ENCODE data around the gene PGAP2.

Gene PGAP2

DNA sequence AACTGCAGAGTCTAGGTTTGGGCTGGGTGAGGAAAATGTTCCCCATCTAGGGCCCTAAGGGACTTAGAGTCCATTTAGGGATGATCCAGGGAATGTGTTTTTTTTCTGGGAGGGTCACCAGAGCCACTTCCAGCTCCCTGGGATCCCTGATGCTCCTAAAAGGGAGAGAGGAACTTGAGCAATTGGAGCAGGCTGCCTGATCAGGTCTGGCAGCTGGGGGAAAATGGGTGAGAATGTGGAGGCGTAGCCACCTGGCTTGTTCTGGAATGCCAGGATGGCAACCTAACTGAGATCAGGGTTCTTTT lies 1.2 kb downstream of the PGAP2 start:
- peaks cover 0 to 6% of the 10 kb centered on the region in 2 experiments; a peak in 1 of 3 replicates for H3K36me3 ChIP-seq (ENCODE audit: control insufficient read depth in 2 of 2, insufficient read depth in 1 of 2, low read length in 2 of 2)
- H3K9me3 ChIP-seq (ENCODE audit: control insufficient read depth, insufficient read depth, low read depth, low read length): no peaks in the 10 kb centered on the region
- H3K4me3 ChIP-seq (ENCODE audit: low read depth, low read length): no peak overlapping the region
- H3K4me1 ChIP-seq (ENCODE audit: control insufficient read depth, insufficient read depth, low read length): no peaks in the 10 kb centered on the region
- H3K27ac ChIP-seq (ENCODE audit: extremely low read depth, low read depth, low read length): no peak overlapping the region
- no peak for TF ChIP-seq ZNF16 (tag by site-specific recombination; IDR thresholded peaks at IDR 0.05; ENCODE audit: low read depth)
- TF ChIP-seq ZNF223 (tag by site-specific recombination; IDR thresholded peaks at IDR 0.05): no peak
- TF ChIP-seq SP7 (tag by site-specific recombination; IDR thresholded peaks at IDR 0.05): no peak
- TF ChIP-seq, protein P1, sequence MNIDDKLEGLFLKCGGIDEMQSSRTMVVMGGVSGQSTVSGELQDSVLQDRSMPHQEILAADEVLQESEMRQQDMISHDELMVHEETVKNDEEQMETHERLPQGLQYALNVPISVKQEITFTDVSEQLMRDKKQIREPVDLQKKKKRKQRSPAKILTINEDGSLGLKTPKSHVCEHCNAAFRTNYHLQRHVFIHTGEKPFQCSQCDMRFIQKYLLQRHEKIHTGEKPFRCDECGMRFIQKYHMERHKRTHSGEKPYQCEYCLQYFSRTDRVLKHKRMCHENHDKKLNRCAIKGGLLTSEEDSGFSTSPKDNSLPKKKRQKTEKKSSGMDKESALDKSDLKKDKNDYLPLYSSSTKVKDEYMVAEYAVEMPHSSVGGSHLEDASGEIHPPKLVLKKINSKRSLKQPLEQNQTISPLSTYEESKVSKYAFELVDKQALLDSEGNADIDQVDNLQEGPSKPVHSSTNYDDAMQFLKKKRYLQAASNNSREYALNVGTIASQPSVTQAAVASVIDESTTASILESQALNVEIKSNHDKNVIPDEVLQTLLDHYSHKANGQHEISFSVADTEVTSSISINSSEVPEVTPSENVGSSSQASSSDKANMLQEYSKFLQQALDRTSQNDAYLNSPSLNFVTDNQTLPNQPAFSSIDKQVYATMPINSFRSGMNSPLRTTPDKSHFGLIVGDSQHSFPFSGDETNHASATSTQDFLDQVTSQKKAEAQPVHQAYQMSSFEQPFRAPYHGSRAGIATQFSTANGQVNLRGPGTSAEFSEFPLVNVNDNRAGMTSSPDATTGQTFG (tag by site-specific recombination; IDR thresholded peaks at IDR 0.05; ENCODE audit: borderline replicate concordance): no peak
- no peak for TF ChIP-seq ZBTB48 (tag by site-specific recombination; IDR thresholded peaks at IDR 0.05)
- TF ChIP-seq ZNF843 (tag by site-specific recombination; IDR thresholded peaks at IDR 0.05): no peak
- TF ChIP-seq, protein P2, sequence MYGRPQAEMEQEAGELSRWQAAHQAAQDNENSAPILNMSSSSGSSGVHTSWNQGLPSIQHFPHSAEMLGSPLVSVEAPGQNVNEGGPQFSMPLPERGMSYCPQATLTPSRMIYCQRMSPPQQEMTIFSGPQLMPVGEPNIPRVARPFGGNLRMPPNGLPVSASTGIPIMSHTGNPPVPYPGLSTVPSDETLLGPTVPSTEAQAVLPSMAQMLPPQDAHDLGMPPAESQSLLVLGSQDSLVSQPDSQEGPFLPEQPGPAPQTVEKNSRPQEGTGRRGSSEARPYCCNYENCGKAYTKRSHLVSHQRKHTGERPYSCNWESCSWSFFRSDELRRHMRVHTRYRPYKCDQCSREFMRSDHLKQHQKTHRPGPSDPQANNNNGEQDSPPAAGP (tag by site-specific recombination; IDR thresholded peaks at IDR 0.05): peak; percentile 64; the same call in 1 of the 2 replicates
- POLR2A ChIA-PET: interaction anchor here (1.0 to 3.8 kb wide), 4 partner anchors 12 to 32 kb away, joined by 3 to 26 read pairs (median 9); partner anchors contain the start of genes NUP98 and RHOG
- CTCF ChIA-PET: interaction anchor here (0.6 to 4.0 kb wide), 18 partner anchors 10 to 268 kb away, joined by 3 to 28 read pairs (median 5); partner anchors contain the start of genes NUP98 and STIM1

DNA sequence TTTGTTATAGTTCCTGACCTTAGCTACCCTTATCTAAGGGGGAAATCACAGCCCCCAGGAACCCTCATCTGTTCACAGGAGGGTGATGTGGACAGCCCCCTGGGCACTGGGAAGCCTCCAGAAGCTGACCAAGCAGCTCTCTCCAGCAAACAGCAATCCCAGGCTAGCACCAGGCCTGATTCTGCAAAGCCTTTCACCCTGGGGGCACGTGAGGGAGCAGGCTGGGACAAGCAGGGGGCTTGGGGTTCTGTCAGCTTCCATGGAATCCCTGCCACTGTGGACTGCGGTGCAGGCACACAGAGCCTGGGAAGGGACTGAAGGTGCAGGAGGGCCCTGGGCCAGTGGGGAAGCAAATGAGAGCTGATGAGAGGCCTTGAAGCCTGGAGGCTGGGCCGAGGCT lies 2.1 kb downstream of the PGAP2 start:
- Histone ChIP-seq H3K9me3 (ENCODE audit: control insufficient read depth, insufficient read depth, low read depth, low read length) (no peaks in the 10 kb centered on the region), H3K4me3 (ENCODE audit: low read depth, low read length) (no peak overlapping the region), H3K4me1 (ENCODE audit: control insufficient read depth, insufficient read depth, low read length) (no peaks in the 10 kb centered on the region), H3K27ac (ENCODE audit: extremely low read depth, low read depth, low read length) (no peak overlapping the region), H3K36me3 (ENCODE audit: control insufficient read depth in 2 of 2, insufficient read depth in 1 of 2, low read length in 2 of 2) (peaks cover 0 to 6% of the 10 kb centered on the region in 2 experiments; a peak in 1 of 3 replicates)
- TF ChIP-seq GFI1B (tag by site-specific recombination; IDR thresholded peaks at IDR 0.05) (no peak), PRDM1 (tag by site-specific recombination; IDR thresholded peaks at IDR 0.05) (no peak), ZNF248 (tag by site-specific recombination; IDR thresholded peaks at IDR 0.05) (no peak), ZFHX2 (tag by site-specific recombination; conservative IDR thresholded peaks at IDR 0.05) (no peak), ZFP3 (tag by site-specific recombination; IDR thresholded peaks at IDR 0.05; ENCODE audit: low read depth) (no peak), ZNF221 (tag by site-specific recombination; IDR thresholded peaks at IDR 0.05; ENCODE audit: borderline replicate concordance) (no peak), ZNF600 (tag by site-specific recombination; IDR thresholded peaks at IDR 0.05) (no peak)
- TF ChIP-seq, protein P3, sequence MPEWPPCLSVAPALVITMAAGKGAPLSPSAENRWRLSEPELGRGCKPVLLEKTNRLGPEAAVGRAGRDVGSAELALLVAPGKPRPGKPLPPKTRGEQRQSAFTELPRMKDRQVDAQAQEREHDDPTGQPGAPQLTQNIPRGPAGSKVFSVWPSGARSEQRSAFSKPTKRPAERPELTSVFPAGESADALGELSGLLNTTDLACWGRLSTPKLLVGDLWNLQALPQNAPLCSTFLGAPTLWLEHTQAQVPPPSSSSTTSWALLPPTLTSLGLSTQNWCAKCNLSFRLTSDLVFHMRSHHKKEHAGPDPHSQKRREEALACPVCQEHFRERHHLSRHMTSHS (tag by site-specific recombination; IDR thresholded peaks at IDR 0.05): no peak
- TF ChIP-seq, protein P4, sequence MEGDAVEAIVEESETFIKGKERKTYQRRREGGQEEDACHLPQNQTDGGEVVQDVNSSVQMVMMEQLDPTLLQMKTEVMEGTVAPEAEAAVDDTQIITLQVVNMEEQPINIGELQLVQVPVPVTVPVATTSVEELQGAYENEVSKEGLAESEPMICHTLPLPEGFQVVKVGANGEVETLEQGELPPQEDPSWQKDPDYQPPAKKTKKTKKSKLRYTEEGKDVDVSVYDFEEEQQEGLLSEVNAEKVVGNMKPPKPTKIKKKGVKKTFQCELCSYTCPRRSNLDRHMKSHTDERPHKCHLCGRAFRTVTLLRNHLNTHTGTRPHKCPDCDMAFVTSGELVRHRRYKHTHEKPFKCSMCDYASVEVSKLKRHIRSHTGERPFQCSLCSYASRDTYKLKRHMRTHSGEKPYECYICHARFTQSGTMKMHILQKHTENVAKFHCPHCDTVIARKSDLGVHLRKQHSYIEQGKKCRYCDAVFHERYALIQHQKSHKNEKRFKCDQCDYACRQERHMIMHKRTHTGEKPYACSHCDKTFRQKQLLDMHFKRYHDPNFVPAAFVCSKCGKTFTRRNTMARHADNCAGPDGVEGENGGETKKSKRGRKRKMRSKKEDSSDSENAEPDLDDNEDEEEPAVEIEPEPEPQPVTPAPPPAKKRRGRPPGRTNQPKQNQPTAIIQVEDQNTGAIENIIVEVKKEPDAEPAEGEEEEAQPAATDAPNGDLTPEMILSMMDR (tag by site-specific recombination; IDR thresholded peaks at IDR 0.05): no peak
- TF ChIP-seq, protein P5, sequence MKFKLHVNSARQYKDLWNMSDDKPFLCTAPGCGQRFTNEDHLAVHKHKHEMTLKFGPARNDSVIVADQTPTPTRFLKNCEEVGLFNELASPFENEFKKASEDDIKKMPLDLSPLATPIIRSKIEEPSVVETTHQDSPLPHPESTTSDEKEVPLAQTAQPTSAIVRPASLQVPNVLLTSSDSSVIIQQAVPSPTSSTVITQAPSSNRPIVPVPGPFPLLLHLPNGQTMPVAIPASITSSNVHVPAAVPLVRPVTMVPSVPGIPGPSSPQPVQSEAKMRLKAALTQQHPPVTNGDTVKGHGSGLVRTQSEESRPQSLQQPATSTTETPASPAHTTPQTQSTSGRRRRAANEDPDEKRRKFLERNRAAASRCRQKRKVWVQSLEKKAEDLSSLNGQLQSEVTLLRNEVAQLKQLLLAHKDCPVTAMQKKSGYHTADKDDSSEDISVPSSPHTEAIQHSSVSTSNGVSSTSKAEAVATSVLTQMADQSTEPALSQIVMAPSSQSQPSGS (tag by site-specific recombination; IDR thresholded peaks at IDR 0.05; ENCODE audit: low read depth): no peak
- CTCF ChIA-PET: interaction anchor here (0.6 to 3.4 kb wide), 7 partner anchors 9 to 262 kb away, joined by 3 to 19 read pairs (median 4); no protein-coding TSS in a partner anchor
- POLR2A ChIA-PET: interaction anchor here (1.7 kb wide), 1 partner anchor 31 kb away, joined by 5 read pairs; the partner anchor contains the start of gene RHOG
